Stimulated activated CD4-positive, alpha-beta T cell treated with anti-CD3 and anti-CD28 coated beads, Interleukin-4, amount 100 ng/mL, for 24 hours (primary cell): Measurements from ENCODE around the gene LRPAP1.
"Not testable (repeated sequence)": the region's sequence is repeated elsewhere in the genome, so short reads cannot be mapped to it uniquely, and the experiment has no call there.

Source experiments
- DNase-seq: peaks from one replicate; pipeline ENCODE4 v3.0.0-alpha.2; 2020

Gene LRPAP1

DNA sequence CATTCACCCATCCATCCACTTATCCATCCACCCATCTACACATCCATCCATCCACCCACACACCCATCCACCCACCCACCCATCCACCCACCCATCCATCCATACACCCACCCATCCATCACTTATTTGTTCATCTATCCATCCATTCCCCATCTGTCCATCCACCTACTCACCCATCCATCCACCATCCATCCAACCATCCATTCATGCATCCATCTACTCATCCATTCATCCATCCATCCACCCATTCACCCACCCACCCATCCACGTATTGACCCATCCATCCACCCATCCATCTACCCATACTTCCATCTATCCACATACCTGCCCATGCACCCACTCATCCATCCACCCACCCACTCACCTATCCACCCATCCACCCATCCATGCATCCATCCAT is 28.2 kb upstream of the LRPAP1 start:
- DNase-seq = not testable (repeated sequence)

DNA sequence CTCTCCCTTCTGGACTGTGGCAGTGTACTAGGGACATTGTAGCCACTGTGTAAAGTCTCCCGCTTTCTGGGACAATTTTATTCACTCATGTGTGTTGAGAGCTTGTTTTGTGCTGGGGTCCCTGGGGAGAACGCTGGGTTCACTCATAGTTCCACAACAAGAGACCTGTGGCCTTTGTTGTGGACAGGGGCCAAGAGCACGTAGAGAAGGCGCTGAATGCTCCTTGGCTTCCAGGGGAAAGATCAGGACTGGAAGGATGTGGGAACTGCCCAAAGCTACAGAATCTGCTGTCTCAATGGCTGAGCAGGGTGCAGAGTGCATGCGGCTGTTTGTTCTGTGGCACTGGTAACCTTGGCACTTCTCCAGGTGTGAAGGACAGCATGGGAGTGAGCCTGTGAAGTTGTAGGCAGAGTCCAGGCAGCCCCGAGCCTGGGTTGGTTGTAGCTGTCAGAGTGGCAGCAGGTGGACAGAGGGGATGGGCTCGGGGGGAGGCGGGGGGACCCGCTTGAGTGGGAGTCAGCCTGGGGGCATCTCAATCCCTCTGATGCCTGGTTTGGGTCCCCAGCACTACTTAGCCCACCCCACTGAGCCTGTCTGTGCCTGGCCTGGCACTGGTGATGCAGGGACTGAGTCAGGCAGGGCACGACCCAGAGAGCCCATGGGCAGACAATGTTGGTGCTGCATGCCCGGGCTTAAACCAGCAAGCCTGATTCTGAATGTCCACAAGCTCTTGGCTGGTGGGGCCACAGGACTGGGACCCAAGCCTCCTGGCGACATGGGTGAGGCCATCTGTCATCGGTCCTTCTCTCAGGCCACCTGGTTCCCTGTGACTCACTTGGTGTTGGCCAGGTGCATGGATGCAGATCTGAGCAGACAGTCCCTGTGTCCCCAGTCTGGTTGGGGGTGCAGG is 27.4 kb upstream of the LRPAP1 start:
- DNase-seq = not testable (repeated sequence)

DNA sequence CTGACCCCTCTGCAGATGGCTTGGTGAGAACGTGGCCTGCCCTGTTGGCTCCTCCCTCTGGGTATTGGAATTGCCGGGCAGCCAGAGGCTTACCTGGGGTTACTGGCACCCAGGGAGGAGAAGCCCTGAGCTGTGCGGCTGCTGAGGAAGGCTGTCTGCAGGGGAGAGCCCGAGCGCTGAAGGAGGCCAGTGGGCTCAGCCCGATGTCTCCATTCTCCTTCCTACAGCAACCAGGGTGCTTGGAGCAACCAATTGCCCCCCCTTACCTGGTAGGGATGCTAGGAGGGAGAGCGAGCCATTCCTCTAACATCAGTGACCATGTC is 26.3 kb upstream of the LRPAP1 start:
- DNase-seq = not testable (repeated sequence)

DNA sequence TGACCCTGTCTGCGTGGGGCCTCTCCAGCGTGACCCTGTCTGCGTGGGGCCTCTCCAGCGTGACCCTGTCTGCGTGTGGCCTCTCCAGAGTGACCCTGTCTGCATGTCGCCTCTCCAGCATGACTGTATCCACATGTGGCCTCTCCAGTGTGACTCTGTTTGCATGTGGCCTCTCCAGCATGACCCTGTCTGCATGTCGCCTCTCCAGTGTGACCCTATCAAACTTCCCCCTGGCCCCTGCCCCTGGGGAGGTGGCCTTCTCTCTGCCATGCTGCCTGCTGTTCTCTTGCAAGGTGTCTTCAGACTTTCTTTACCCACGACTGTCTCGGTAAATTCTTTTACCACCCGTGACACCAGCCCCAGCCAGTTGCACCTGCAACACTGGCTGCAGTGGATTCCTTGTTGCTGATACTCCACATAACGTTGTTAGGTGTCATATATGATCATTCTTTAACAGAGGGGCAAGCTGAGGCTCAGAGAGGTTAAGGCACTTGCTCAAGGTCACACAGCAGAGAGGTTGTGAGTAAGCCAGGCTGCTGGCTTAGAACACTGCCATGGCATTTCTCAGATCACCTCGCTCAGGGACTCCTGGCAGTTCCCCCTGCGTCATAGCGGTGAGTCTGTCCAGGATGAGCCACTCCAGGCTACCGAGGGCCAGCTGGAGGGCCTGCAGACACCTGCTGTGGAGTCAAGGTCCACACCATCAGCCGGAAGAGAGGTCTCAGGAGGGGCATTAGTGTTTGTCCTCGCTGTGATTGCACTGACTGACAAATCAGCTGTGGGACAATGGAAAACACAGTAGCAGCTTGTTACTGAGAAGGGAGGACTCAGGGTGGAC is 25.7 kb upstream of the LRPAP1 start:
- not testable (repeated sequence) for DNase-seq

DNA sequence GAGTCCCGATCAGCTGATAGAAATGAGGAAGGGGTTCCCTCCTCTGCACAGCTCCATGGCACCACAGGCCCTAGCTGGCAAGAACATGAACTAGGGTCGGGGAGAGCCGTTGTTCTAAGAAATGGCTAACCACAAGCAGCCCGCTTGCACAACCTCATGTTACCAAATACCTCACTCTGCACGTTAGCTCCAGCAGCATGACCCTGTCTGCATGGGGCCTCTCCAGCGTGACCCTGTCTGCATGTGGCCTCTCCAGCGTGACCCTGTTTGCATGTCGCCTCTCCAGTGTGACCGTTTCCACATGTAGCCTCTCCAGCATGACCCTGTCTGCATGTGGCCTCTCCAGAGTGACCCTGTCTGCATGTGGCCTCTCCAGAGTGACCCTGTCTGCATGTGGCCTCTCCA is 24.9 kb upstream of the LRPAP1 start:
- DNase-seq = not testable (repeated sequence)

DNA sequence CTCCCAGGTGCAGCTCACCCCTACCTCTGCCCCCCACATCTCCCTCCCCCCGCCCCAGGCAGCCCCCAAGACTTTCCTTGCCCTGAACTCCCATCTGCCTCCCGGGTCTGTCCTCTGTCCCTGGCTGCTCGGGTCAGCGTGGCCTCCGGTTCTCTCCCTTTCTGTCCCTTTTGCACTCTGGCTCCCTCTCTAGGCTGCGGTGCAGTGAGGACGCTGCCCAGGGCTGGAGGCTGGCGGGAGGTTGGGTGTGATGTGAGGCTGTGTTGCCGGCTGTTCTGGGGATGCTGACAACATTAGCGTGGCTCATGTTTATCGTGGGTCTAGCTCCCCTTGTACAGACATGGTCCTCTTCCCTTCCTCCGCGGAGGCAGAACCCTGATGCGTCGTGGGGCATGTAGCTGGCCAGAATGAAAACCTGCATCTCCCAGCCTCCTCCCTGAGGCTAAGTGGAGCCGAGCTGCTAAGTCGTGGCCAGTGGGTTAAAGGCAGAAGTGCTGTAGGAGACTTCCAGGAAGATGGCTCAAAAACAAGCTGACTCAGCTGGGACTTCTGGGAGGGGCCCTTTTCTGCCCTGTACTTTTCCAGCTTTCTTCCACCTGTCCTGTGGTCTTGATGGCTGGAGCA is 24.1 kb upstream of the LRPAP1 start:
- DNase-seq = not testable (repeated sequence)

DNA sequence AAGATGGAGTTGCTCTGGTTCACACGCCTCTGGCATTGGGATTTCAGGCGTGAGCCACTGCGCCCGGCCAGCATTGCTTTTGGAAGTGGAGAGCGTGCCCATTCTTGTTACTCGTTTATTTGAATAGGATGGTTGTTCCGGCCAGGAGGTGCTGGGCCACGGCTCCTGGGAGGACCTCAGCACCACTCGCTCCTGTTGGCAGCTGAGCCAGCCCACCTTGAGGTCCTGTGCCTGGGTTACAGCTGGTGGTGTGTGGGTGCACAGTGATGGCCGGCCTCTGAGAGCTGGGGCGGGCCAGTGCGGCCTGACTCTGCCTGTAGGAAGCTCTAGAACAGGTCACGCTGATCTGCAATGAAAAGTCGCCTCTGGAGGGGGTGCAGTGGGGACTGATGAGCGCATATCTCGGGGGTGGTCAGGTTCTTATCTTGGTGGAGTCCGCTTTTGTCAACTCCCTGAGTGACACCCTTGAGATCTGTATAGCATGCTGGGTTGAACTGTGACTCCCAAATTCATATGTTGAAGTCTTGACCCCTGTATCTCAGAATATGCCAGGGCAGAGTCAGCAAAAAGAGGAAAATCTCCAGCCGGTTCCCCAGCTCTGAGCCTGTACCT is 23.3 kb upstream of the LRPAP1 start:
- not testable (repeated sequence) for DNase-seq

DNA sequence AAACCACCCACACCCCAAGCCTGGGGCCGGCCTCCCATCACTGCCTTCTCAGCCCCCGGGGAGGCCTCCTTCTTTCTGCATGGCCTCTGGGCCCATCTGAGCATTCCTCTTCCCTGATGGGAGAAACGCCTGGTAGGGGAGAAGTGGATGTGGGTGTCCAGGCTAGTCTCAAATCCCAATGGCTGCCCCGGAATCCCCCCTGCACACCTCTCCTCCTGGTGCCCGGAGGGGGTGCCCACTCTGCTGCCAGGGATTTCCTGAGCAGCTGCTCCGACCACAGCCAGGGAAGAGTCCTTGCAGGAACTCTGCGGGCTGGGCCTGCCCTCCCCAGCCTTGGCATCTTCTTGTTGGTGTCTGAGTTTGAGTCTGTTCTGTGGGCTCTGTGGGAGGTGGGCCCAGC is 19.1 kb upstream of the LRPAP1 start:
- DNase-seq = not testable (repeated sequence)

DNA sequence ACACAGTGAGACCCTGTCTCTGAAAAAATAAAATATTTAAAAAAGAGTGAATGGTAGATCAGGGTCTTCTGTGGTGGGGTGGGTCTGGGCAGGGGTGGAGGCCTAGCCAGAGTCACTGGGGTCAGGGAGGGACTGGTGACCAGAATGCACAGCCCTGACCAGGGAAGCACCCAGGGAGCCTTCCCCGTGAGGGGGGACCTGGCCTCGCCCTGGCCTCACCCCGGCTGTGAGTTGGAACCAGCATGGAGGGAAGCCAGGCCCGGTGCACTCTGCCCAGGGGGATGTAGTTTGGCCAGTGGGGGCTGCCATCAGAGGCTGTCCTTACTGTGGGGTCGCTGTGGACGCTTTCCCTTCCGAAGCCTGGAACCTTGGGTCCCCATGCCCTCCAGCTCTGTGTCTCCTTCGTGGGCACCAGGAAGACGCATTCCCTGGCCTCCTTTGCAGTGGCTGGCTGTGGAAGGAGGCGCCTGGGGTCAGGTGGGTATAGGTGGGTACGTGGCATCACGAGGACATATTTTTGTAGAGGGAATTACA is 18.6 kb upstream of the LRPAP1 start:
- DNase-seq = not testable (repeated sequence)

DNA sequence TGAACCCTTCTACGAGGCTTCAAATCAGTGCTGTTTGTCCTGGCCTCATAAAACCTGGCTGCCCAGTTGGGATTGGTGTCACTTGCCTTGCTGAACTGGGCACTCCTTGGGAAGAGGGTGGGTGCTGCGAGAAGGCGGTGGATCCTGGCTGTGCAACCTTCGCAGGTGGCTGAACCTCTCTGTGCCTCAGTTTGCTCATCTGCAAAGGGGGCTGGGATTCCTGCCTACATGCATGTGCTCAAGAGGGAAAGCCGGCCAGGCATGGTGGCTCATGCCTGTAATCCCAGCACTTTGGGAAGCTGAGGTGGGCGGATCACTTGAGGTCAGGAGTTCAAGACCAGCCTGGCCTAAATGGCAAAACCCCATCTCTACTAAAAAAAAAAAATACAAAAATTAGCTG is 17.8 kb upstream of the LRPAP1 start:
- DNase-seq = not testable (repeated sequence)

DNA sequence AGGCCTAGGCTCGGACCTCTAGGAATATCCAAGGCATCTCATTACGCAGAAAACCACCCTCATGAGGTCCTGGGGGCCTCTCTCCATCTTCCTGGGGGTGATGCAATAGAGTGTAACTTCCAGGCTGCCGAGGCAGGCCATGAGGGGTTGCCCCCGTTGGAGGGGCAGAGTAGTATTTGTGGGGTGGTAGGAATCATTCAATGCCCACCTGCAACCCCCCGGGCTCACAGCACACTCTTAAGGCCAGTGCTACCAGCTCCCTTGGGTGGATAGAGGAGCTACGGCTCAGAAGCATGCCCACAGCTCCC is 17.4 kb upstream of the LRPAP1 start:
- not testable (repeated sequence) for DNase-seq

DNA sequence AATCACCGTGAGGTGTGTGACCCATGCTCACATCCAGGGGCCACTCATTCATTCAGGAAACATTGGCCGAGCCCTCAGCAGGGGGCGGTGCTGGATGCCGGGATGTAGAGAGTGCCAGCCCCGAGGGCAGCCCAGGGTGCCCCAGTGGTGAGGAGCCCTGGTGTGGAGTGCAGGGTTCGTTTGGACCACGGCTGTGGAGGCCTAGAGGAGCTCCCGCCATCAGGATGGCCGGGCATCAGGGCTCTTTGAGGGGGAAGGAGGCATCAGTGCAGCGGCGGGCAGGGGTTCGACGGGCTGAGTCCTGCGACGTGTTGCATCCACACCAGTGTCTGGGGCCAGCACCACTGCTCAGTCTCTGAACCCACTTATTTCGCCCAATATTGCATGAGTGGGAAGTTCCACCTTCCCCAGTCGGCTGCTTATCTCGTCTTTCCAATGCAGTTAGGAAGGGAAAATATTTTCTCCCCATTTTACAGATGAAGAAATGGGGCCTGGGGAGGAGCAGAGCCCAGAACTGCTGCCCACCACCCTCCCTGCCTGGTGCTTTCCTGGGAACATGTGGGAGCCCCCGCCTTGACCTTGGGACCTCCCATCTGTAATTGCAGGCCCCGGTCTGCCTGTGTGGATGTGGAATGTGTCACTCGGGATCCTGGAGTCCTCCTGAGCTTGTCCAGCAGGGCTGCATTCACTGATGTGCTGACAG is 16.9 kb upstream of the LRPAP1 start:
- DNase-seq = not testable (repeated sequence)

DNA sequence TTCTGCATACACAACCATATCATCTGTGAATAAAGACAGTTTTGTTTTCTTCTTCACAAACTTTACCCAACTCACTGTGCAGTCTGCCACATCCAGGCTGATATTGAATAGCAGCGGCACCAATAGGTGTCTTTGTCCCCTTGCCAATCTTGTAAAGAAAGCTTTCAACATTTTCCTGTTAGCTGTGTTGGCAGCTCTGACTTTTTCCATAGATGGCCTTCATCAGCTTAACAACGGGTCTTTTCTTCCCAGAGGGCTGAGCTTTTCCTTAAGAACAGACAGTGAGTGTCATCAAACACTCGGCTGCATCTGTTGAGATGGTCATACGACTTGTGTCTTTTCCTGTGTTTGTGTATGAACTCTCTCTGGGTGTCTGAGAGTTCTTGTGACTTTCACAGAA is 14.5 kb upstream of the LRPAP1 start:
- DNase-seq = not testable (repeated sequence)

DNA sequence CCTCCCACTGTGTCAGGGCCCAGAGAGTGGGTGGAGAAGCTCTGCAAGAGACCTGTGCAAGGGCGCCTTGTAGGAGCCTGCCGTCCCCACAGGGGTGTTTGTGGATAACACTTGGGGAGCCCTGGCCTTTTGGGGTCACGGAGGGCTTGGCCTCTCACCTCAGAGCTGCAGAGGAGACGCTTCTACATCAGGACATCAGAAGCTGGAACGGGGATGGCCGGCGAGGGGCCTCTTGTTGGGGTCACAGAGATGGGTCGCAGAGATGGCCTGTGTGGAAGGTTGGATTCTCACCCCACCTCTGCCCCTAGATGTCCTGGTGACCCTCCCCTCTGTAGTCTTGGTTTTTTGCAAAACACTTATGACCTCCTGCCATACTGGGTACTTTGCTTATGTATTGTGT is 13.1 kb upstream of the LRPAP1 start:
- DNase-seq = not testable (repeated sequence)

DNA sequence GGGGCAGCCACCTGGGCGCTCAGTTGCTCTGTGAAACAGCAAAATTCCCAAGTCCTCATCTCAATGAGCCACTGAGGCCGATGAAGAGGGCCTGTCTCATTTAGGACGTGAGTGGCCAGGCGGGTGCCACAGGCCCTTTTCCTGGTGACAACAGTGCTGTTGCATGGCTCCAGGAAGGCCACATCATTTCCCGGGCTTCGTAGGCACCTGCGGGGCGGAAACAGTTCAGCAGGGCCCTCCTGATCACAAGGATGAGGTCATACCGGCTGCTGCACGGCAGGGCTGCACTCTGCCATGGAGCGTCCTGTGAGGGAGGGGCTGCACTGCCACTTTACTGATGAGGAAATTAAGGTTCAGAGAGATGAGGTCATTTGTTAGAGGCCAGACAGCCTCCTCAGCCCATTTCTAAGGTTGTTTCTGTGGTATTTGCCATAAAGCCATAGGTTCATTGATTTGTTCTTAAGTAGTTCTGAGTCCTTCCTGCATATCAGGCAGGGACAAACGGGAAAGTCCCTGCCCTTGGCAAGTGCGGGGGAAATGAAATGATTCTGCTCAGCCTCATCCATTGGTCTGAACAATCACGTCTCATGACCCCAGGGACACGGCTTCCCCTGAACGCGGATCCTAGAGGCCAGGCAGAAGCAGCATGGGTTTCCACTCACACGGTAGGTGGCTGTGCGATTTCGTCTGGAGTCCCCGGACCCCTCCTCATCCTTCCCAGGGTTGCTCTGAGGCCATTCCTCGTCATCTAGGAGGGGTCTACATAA is 12.2 kb upstream of the LRPAP1 start:
- not testable (repeated sequence) for DNase-seq

DNA sequence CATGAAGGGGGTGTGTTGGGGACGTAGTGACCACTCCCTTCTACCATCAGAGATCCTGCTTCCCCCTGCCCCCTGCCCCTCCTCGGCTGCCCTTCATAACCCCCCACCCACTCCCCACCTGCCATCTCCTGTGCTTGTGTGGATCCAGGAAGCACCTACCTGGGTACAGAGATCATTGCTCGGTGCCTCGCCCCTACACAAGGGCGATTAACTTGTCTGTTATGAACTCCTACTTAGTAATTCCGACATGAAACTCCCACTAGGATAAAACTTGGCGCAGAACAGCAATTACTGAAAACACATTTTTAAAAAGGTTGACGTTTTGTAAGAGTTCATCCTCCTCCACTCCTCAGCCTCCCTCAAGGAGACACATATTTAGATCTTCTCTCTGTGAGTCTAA is 11.2 kb upstream of the LRPAP1 start:
- not testable (repeated sequence) for DNase-seq

DNA sequence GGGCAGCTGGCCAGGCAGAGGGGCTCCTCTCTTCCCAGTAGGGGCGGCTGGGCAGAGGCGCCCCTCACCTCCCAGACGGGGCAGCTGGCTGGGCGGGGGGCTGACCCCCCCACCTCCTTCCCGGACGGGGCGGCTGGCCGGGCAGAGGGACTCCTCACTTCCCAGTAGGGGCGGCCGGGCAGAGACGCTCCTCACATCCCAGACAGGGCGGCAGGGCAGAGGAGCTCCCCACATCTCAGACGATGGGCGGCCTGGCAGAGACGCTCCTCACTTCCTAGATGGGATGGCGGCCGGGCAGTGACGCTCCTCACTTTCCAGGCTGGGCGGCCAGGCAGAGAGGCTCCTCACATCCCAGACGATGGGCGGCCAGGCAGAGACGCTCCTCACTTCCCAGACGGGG is 6.7 kb upstream of the LRPAP1 start:
- DNase-seq = not testable (repeated sequence)

DNA sequence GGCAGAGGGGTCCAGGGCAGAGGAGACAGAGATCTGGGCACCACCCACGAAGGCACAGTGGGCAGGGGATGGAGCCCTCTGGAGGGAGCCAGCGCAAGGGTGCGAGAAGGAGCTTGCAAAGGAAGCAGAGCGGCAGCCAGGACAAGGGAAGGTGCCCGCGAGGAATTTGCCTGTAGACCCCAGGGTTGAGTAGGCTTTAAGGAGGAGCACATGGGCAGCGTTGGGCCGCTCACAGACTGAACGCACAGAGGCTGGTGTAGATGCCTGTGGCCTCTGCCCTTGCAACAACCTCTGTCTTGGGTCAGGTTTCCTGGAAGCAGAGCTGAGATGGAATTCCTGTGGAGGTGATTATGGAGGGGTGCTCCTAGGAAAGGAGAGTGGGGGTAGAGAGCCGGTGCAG is 3.6 kb upstream of the LRPAP1 start:
- DNase-seq = not testable (repeated sequence)

DNA sequence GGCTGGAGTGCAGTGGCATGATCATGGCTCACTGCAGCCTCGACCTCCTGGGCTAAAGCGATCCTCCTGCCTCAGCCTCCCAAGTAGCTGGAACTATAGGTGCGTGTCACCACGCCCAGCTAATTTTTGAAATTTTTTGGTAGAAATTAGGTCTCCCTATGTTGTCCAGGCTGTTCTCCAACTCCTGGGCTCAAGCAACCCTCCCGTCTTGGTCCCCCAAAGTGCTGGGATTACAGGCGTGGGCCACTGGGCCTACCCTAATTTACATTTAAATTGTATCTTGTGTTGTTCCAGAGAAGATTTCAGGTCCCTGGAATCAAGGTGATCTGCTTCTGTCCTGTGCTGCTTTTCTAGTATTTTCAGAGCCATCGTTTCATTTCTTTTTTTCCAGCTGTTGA is 1.2 kb upstream of the LRPAP1 start:
- no peak for DNase-seq

DNA sequence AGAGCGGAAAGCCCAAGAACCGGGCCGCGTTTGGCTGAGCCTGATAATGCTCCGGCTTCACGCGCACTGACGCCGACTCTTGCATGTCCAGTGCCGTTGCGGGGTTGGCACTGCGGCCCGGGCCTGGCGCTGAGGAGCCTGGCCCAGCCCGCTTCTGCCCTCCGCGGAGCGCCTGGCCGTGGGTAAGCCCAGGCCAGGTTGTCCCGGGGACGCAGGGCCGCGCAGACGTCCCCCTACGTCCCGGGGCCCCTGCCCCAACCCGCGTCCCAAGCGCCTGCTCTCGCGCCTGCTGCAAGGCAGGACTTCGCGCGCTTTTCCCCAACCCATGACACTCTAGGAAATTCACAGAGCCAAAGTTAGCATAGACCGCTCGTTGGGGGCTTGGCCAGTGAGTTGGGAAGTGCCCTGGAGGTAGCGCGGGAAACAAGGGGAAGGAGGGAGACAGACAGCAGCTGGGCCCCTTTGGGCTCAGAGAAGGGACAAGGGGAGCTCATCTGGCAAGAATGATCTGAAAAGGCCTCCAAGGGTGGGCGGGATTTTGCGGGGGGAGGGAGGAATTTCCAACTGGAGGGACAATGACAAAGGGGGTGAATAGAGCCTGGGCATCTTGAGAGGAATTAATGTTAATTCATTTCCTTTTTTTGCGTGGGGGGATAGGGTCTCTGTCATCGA is 665 bp upstream of the LRPAP1 start:
- DNase-seq = no peak

DNA sequence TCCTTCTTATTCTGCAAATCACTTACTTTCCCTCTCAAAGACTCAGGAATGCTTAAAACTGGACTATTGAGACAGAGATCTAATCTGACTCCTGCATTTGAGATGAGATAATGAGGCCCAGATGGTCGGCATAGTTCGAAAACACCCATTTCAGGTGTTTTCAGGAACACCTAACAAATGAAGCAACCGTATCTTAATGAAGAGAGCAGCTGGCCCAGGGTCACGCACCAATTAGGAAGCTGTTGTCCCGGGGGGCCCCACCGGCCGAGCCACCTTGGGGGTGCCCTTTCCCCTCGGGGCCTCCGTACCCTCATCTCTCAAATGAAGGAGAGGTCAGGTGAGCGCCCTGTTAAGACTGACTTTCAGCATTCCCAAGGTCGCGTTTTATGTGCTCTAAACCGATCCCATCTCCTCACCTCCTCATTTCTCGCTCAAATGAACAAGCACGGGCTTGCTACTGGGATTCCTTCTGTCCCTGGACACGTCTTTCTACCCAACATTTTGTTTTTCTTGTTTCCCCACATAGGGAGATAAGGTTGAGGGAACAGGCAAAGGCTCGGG is 824 bp downstream of the LRPAP1 start:
- no peak for DNase-seq
